HG03139 (cell line): ENCODE measurements around the gene FRZB.
"Not testable (repeated sequence)": the region's sequence is repeated elsewhere in the genome, so short reads cannot be mapped to it uniquely, and the experiment has no call there.

Experiments used
- ATAC-seq: cut with Tn5 transposase; IDR thresholded peaks from one replicate; pipeline ENCODE4 v1.9.1; 2021; ENCODE audit not compliant: unreplicated experiment

Gene FRZB

DNA sequence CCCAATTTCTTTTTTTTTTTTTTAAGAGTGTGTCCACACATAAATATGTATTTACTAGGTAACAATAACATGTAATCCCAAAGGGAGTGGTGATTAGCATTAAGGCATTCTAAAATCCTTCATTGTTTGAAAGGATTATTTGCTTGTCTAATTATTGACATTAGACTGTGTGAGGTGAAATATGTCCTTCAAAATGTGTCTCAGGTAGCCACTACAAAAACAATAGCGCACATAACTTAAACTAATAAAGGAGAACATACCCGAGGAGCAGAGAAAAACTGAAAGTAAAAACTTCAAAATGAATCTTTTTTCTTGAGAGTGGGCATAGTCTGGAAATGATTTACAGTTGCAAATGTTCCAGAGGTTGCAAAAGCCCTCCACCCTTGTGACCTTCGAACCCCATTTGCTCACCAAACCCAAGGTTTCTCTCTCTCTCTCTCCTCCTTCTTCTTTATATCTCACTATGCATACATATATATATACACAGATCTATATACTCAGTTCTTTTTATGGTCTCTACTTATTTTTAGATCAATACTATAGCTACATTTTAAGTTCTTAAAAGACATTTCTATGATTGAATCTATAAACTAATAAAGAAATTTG is 24.4 kb upstream of the FRZB start:
- no peak for ATAC-seq

DNA sequence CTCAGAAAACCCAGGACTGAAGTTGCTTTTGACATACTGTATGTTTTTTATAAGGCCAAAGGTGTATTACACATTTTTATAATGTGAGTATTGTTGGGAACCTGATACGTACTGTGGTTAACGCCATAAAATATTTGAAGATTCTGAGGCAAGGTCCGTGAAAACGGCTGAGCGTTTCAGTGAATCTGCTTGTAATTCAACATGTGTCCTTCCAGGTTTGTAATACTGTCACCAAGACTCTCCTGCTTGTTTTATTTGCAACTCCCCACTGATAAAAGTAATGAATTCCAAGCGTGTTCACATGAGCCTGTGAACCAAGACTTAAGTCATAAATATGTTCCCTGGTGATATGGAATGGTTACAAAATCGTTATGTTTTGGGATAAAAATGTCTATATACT is 23.9 kb upstream of the FRZB start:
- ATAC-seq = no peak

DNA sequence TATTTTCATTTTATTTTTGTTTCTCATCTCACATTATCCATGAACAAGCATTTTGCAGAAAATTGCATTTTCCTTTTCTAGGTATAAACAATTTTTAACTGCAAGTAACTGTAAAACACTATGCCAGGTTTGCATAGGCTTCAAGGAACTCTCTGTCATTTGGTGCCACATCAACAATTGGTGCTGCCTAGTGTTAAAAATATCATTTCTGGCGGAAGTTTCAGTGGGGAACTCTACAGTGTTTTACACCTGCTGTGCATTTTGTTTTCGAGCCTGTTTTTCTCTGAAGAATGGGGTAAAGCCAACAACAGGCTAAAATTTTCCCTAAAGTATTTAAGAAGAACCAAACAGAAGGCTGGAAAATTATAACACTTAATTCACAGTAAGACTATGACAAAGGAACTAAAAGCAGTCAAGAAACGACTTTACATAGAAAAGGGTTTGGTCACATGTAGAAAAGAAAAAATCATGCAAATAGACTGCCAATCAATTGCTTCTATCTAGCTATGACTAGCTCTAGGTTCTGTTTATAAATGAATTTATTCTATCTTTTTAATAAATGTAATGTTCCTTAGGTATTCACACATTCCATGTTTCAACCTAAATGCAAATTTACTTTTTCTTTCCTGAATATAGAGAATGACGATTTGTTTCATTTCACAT is 21.4 kb upstream of the FRZB start:
- no peak for ATAC-seq

DNA sequence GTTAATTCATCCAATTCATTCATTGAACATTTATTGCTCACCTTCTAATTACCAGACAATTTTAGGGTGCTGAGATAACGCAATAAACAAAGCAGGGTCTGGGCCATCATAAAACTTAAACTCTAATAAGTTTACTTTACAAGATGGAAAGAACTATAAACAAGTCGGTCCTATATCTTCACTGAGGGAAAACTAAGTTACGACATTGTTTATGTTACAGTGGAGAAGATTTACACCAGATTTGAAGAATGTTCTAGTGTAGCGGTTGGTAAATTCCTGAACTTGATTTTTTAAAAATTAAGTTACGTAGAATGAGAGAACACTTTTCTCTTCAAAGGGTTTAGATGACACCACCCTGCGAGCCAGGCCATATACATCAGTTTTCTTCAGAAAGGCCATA is 20.7 kb upstream of the FRZB start:
- no peak for ATAC-seq

DNA sequence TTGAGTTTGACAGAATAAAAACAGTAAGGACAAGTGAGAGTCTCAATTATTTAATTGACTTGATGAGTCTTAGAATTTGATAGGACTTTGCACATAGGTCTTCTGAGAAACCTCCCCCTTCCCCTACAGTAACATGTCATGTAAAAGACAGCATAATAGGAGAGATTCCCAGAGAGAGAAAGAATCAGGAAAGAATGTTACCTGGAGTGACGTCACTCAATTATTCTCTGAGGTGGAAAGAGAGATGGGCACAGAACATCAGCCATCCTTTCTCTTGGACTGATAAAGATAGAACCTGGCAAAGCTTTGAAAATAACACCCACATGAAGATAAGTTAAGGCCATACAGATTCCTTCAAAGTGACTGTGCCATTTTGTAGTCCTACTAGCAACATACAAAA is 19.3 kb upstream of the FRZB start:
- no peak for ATAC-seq

DNA sequence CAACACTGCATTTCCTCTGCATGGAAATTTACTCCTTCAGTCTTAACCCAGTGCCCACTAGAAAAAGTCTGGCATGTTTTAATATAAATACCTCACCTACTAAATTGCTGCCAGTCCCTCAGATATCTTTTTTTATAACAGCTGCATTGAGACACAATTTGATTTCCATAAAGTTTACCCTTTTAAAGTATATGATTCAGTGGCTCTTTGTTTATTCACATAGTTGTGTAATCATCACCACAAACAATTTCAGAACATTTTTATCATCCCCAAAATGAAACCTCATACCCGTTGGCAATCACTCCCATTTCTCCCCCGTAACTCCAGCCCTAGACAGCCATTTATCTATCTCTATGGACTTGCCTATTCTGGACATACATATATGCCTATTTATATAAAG is 17.0 kb upstream of the FRZB start:
- ATAC-seq = no peak

DNA sequence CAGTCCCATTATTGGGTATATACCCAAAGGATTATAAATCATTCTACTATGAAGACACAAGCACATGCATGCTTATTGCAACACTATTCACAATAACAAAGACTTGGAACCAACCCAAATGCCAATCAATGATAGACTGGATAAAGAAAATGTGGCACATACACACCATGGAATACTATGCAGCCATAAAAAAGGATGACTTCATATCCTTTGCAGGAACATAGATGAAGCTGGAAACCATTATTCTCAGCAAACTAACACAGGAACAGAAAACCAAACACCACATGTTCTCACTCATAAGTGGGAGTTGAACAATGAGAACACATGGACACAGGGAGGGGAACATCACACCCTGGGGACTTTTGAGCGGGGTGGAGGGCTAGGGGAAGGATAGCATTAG is 13.7 kb upstream of the FRZB start:
- not testable (repeated sequence) for ATAC-seq

DNA sequence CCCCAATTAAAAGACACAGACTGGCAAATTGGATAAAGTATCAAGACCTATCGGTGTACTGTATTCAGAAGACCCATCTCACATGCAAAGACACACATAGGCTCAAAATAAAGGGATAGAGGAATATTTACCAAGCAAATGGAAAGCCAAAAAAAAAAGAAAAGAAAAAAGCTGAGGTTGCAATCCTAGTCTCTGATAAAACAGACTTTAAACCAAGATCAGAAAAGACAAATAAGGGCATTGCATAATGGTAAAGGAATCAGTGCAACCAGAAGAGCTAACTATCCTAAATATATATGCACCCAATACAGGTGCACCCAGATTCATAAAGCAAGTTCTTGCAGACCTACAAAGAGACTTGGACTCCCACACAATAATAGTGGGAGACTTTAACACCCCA is 10.2 kb upstream of the FRZB start:
- not testable (repeated sequence) for ATAC-seq

DNA sequence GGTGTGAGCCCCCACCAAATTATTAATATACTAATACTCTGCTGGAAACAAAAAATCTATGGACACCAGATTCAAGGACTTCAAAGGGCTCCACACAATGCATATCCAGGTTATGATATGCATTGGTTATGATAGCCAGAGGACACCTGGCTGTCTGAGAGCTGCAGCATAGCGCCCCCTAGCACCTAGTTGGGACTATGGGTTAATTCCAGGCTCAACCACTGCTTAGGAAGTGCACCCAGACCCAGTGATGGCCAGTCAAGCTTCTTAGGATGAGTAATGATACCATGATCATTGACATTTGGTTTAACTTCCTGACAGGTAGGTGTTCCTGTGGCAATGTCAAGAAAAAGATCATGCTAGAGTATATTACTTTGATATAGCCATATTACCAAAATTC is 3.8 kb upstream of the FRZB start:
- ATAC-seq = no peak

DNA sequence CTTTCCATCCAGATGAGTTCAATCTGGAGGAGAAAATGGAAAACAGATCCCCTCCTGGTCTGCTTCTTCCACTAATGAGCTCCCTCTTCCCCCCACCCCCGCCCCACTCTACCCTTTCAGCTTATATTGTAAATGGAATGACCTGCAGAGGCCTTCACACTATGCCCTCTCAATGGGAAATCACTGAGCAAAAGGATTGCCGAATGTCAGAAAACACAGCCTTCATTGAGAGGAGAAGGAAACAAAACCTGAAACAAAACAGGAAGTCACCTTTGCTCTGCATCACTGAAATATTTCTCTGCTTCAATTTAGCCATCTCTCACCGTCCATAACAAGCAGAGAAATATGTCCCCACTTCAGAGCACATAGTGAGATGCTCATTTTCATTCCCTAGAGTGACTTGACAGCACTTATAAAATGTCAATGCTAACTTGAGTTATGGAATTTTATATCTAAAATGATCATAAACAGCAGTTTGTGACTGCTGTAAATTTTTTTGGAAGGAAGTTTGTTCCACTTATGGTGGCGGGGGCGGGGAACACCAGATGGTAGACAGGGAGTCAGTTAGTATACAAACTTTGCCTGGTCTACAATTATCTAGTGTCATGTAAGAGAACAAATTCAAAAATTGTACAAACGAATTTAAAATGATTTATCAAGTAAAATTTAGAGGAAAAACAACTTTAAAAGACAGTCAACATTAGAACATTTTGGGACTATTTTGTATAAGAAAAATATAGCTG is 1.8 kb upstream of the FRZB start:
- no peak for ATAC-seq

DNA sequence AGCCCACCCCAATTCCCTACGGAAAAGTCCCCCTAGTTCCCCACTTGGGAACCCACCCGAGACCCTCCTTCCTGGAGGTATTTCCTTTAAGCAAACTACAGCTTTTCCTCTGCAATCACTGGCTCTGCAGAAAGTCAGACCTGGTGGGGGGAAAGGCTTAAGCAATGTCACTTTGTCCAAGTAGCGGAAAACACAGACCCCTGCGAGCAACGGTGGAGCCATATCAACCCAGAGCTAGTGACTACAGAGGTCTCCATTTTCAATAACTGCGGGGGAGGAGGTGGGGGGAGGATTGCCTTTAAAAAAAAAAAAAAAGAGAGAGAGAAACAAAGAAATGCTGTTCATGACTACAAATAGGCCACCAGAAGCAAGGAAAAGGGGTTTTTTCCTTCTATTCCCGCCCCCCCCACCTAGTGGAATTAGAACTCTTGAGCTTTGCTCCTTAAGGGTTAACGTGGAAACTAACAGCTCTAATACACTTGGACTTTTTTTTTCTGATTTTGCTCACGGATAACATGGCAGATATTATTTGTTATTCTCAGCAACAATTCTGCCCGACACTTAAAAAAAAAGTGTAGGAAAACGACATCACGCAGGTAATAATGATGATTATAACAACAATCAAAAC is 1.1 kb upstream of the FRZB start:
- ATAC-seq = no peak

DNA sequence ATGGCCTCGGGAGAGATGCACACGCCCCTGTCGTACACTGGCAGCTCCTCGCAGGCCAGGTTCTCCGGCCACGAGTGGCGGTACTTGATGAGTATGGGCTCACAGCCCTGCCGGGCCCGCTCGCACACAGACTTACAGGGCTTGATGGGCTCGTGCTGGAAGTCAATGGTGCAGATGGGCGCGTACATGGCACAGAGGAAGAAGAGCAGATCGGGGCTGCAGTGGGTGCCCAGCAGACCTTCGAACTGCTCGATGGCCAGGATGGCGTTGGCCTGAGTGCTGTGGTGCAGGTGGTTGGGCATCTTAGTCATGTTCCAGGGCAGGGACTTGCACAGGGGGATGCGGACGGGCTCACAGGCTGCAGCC is 359 bp downstream of the FRZB start:
- no peak for ATAC-seq

DNA sequence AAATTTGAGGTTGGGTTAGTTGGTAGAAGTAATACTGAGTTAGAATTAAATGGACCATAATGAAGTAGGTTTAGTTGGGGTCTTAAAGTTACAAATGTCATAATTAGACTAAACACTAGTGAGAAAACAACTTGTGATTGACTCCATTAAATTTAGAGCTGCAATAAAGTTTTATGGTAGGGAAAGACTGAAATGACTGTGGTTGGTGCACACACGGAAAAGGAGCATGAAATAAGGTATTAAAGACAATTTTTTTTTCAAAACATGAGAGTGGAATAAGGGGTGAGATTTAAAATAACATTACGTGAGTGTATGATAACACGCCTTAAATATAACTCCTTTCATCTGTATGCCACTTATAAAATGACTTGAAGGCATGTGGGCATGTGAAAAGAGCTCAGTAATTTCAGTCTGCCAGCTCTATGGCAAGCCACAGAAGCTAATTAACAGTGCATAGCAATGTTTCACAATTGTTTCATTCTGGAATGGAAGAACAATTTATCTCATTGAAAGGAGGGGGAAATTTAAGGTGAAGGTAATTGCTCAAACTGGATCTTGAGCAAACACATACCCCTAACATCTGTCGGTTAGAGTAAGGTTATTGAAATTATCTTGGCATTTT is 1.4 kb downstream of the FRZB start:
- no peak for ATAC-seq

DNA sequence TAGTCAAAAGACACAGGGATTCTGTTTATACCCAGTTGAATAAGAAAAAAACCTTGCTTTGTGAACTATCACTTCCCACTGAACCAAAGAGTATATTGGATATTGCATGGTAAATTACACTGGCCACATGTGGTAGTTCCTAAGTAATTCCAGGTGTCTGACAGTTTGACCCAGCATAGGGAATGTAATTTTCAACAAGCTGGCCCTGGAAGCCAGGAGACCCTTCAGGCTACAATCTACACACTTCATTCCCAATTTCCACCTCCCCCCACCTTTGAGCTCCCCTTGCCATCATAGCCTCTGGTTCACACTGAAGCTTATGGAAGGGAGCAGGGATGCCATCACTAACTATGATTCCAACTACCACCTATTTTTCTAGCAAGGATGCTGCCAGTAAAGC is 2.8 kb downstream of the FRZB start:
- no peak for ATAC-seq

DNA sequence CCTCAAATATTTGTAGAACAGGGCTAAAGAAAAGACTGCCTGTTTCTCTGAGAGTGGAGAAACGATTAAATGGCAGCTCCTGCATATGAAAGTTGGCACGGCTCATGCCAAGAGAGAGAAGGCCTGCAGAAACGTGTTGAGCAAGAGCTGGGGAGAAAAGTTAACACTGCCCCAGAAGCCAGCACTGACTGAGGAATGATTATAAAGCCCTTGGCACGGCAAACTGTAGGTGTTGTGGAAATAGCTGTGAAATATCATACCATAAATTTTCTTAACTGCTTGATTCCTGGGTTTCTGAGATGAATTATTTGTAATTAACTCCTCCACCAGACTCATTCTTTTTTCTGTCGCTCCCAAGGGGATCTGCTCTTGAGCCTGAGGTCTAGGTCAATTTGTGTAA is 4.3 kb downstream of the FRZB start:
- ATAC-seq = no peak

DNA sequence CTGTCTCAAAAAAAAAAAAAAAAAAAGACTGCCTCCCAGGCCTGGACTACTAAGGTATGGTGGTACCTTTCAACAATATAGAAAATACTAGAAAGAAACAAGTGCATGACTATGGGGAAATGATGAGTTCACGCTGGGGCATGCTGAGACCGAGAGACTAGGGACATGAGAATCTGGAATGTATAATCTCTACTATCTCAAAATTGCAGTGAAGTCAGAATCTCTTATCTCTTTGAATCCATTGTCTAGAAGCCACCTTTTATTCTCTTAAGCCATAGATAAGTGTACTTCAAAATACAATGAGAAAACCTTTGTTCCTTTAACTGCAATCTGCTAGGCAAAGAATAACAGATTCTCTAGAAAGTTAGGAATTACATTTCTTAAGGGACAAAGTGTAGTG is 5.6 kb downstream of the FRZB start:
- ATAC-seq = no peak

DNA sequence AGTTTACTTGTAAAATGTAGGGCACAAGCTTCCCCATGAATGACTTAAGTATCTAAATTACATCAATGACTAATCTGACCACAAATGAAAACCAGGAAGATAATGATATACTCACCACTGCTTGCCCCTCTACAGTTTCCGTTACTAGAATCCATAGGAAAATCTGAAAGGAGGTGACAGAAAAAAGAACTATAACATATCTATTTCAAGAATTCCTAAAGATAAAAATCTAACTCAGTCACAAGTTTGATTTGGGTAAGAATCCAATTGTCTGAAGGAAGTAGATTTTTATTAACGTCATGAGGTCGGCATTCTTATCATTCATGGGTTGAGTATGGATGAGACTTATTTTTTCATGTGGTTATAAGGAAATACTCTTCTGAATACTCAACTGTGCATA is 7.8 kb downstream of the FRZB start:
- ATAC-seq = no peak

DNA sequence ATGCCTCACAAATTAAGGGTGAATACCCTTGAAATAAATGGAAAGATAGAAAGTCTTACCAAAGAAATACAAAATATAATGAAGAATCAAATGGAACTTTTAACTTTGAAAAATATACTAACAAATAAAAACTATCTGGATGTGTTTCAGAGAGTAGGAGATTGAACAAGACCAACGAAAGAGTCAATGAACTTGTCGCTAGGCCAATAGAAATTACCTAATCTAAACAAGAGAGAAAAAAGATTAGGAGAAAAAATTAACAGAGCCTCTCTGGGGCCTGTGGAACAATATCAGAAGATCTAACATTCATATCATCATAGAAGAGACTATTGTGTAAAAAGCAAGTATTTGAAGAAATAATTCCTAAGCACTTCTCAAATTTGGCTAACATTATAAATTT is 11.1 kb downstream of the FRZB start:
- ATAC-seq = no peak

DNA sequence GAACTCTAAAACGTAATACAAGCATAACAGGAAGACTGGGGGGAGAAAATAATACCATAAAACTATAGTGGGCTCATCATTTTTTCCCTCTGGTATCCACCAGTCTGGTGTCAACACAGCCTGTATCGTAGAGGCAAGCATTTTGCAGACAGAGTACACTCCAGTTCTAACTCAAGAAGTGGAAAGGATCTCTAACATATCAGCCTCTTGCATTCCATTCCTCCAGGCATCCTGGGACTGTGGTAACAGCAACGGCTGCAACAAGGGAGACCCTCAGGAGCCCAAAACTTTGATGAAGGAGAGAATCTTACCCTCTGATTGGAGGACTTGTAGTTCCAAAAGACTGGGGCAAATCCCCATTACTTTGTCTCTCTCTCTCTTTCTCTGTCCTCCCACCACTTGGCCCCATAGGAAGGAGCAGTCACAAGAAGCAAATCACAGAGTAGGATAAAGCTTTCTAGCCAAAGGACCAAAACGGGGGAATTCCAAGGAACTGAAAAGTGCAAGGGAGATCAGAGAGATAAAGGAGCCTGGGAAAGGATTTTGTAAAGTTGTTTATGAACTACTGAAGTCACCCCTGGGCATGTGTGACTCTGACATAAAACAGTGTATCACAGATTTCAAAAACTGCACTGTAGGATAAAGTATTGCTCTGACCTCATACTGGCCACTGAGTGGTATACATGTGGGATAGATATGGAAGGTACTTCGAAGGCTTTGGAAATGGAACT is 11.9 kb downstream of the FRZB start:
- ATAC-seq = no peak

DNA sequence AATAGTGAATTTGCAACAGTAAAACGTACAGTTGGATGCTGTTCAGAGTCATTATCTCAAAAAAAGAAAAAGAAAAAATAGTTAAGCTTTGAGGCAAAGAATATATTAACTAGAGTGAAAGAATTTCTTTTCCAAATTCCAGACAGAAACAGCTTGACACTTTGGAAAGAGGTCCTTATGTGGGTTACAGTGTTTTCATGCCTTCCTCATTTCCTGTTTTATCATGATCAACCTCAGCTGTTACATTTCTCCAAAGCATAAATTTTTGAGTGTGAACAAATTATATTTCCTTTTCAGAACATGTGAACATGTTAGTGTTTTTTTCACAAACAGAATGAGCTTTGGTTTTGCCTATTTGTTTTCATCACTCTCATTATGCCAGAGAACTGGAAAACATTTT is 13.6 kb downstream of the FRZB start:
- no peak for ATAC-seq

DNA sequence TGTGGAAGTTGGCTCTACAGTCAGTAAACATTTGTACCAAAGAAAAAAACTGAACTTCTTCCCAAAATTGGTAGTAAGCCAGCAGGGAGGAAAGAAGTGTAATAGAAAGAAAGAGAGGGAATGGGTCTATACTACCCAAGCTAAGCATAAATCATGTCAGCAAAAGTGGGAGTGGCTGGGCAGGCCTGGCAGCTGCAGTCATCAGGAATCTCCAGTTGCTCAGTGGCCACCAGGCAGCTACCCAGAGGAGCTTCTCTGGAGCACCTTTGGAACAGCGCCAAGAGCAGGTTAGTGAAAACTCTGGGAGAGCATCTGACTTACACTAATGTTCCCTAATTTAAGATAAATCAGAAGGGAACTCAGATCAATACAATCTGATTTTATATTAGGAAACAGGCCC is 14.3 kb downstream of the FRZB start:
- no peak for ATAC-seq
